Keratinocyte (primary cell): ENCODE results near the gene LARGE1. TPM values are rescaled to one million over a fixed set of nuclear protein-coding genes. Genes with fewer than 3 reads are reported as not detected.

Source experiments
- DNase-seq: peaks from one replicate; pipeline ENCODE4 v3.0.0-alpha.2; 2011; ENCODE audit warnings: low read depth, missing footprints, low spot score
- FAIRE-seq: peaks from 2 replicates; lab custom pipeline; 2011; peaks lifted over from hg19 to GRCh38; lab: Jason Lieb, UNC
- H2AFZ ChIP-seq: 2 replicates; pipeline ENCODE4 v1.6.0; 2012; ENCODE audit warnings: low read length, control low read depth, inconsistent platforms; ENCODE audit not compliant: control insufficient read depth
- H3K27ac ChIP-seq: 2 replicates; pipeline ENCODE4 v1.5.1; 2011; ENCODE audit warnings: low read length; ENCODE audit not compliant: control insufficient read depth, insufficient read depth
- H3K27me3 ChIP-seq: 3 replicates; pipeline ENCODE4 v1.6.0; 2011; ENCODE audit warnings: low read length; ENCODE audit not compliant: control insufficient read depth, insufficient read depth; ENCODE audit errors: extremely low read depth
- H3K36me3 ChIP-seq, 2 experiments: 2 replicates in 1 of 2; 3 replicates in 1 of 2; pipeline ENCODE4 v1.5.1; 2011; ENCODE audit warnings: low read length in 2 of 2, mild to moderate bottlenecking in 1 of 2; ENCODE audit not compliant: control insufficient read depth in 2 of 2, insufficient read depth in 2 of 2; ENCODE audit errors: extremely low read depth in 1 of 2
- H3K4me1 ChIP-seq: 3 replicates; pipeline ENCODE4 v1.5.1; 2011; ENCODE audit warnings: low read length; ENCODE audit not compliant: control insufficient read depth, insufficient read depth; ENCODE audit errors: extremely low read depth
- H3K4me2 ChIP-seq: 3 replicates; pipeline ENCODE4 v1.6.0; 2011; ENCODE audit warnings: low read depth, low read length; ENCODE audit not compliant: control insufficient read depth, insufficient read depth; ENCODE audit errors: extremely low read depth
- H3K4me3 ChIP-seq, 3 experiments: fragments of 200-600 bp in 1 of 3; sonication (generic) in 1 of 3; 2 replicates in 2 of 3; 3 replicates in 1 of 3; pipeline ENCODE4 v1.5.1; 2011 to 2016; ENCODE audit warnings: low read length in 3 of 3, mild to moderate bottlenecking in 3 of 3, control low read depth in 2 of 3, inconsistent platforms in 1 of 3, low read depth in 1 of 3, mixed read lengths in 1 of 3, mixed run types in 1 of 3, moderate library complexity in 1 of 3; ENCODE audit not compliant: control insufficient read depth in 2 of 3, insufficient read depth in 2 of 3; ENCODE audit errors: extremely low read depth in 1 of 3
- H3K79me2 ChIP-seq: 2 replicates; pipeline ENCODE4 v1.6.0; 2012; ENCODE audit warnings: low read length; ENCODE audit not compliant: control insufficient read depth, insufficient read depth
- H3K9ac ChIP-seq: 3 replicates; pipeline ENCODE4 v1.6.0; 2011; ENCODE audit warnings: low read length; ENCODE audit not compliant: control insufficient read depth, insufficient read depth; ENCODE audit errors: extremely low read depth
- H3K9me1 ChIP-seq: 3 replicates; pipeline ENCODE4 v1.6.0; 2011; ENCODE audit warnings: low read length; ENCODE audit not compliant: control insufficient read depth, insufficient read depth; ENCODE audit errors: extremely low read depth
- H3K9me3 ChIP-seq: 2 replicates; pipeline ENCODE4 v1.5.1; 2012; ENCODE audit warnings: low read depth, low read length; ENCODE audit not compliant: control insufficient read depth
- H4K20me1 ChIP-seq: 3 replicates; pipeline ENCODE4 v1.6.0; 2011; ENCODE audit warnings: low read length; ENCODE audit not compliant: control insufficient read depth, insufficient read depth; ENCODE audit errors: extremely low read depth
- CTCF ChIP-seq, 3 experiments: IDR thresholded peaks in 1 of 3; conservative IDR thresholded peaks in 1 of 3; optimal IDR thresholded peaks in 1 of 3; 2 replicates in 2 of 3; 3 replicates in 1 of 3; pipeline versions ENCODE3 to v1.5.1; 2011; ENCODE audit warnings: low read length in 3 of 3, mild to moderate bottlenecking in 3 of 3, moderate library complexity in 2 of 3, control low read depth in 1 of 3, inconsistent platforms in 1 of 3; ENCODE audit not compliant: insufficient read depth in 2 of 3; ENCODE audit errors: extremely low read depth in 1 of 3
- EZH2 ChIP-seq: IDR thresholded peaks from one replicate; pipeline ENCODE4 v1.6.1; 2012; ENCODE audit warnings: inconsistent platforms, mild to moderate bottlenecking, low read length, moderate library complexity
- dilution Hi-C: fragments of 300-500 bp; cut with MboI; formaldehyde crosslinking; loops from one replicate; pipeline ENCODE4 v1.7.0; 2020; ENCODE audit warnings: low sequenced_read_pairs; ENCODE audit not compliant: extremely low pct_ligation_motif_present
- polyA plus RNA-seq, 5 experiments: library from polyadenylated mRNA; depleted of rRNA in 3 of 5; stranded (reverse) in 3 of 5; stranded (forward) in 1 of 5; unstranded in 1 of 5; fragments of >200 nt; gene quantifications; 1 replicate in 1 of 5; 2 replicates in 3 of 5; 3 replicates in 1 of 5; pipeline versions ENCODE4 v1.2.1 to v1.2.3, GENCODE V29; 2011 to 2012; ENCODE audit warnings: missing spikeins in 2 of 5, low read depth in 1 of 5, low replicate concordance in 1 of 5

LARGE1 gene
- polyA plus RNA-seq, 1 donor (not counting 4 experiments of a cell fraction or from before 2014, with no cell fraction given): 4.5 TPM

GRCh38 chr22:33669746-33670145 lies 250.5 kb downstream of the LARGE1 start:
- Histone ChIP-seq H3K9me3 (no peaks in the 10 kb centered on the region), H3K4me2 (no peak overlapping the region), H2AFZ (no peak overlapping the region), H3K79me2 (no peaks in the 10 kb centered on the region), H3K9ac (no peak overlapping the region), H3K4me3 (no peak overlapping the region), H4K20me1 (no peaks in the 10 kb centered on the region), H3K36me3 (no peaks in the 10 kb centered on the region), H3K4me1 (no peaks in the 10 kb centered on the region), H3K9me1 (no peaks in the 10 kb centered on the region), H3K27ac (no peak overlapping the region), H3K27me3 (no peaks in the 10 kb centered on the region)
- dilution Hi-C loops: no loop called here
- TF ChIP-seq CTCF (optimal IDR thresholded peaks at IDR 0.05 in 1 of 3, IDR thresholded peaks at IDR 0.05 in 1 of 3, conservative IDR thresholded peaks at IDR 0.05 in 1 of 3; ENCODE audit: extremely low read depth in 1 of 3, insufficient read depth in 2 of 3, low read length in 3 of 3) (no peak), EZH2 (no peak)
- DNase-seq (no peak), FAIRE-seq (no peak)

DNA sequence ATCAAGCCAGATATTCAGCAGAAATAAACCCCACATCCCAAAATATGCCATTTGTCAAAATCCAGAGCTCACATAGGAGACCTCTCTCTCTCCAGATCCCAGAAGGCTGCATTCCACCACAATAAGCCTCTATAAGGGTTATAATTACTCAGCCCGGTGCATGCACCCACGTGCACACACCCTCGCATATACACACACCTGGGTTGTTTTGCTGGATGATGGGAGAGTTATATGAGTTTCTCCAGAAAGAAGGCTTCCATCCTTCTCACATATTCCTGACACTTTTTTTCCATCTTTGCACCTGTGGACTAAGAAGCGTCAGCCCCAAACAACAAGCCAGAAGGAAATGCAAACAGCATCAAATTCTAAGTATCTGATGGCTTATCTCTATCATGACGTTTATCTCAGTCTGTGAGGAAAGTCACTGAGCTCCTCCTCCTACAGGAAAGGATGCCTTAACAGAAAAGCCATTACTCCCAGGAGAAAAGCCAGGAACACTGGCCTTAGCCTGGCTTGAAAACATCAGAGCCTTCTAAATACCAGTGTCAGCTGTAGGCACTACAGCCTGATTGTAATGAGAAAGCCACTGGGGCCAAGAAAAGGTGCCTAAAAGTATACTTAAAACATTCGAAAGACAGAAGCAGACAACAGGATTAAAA lies 253.2 kb downstream of the LARGE1 start:
- H3K9me3 ChIP-seq: no peaks in the 10 kb centered on the region
- H3K9me1 ChIP-seq: no peaks in the 10 kb centered on the region
- no peaks in the 10 kb centered on the region for H3K27me3 ChIP-seq
- H3K4me2 ChIP-seq: no peak overlapping the region
- FAIRE-seq: no peak
- no peaks in the 10 kb centered on the region for H4K20me1 ChIP-seq
- no peak overlapping the region for H2AFZ ChIP-seq
- H3K4me1 ChIP-seq: no peaks in the 10 kb centered on the region
- dilution Hi-C loops: no loop called here
- H3K79me2 ChIP-seq: no peaks in the 10 kb centered on the region
- H3K27ac ChIP-seq: no peak overlapping the region
- no peak overlapping the region for H3K4me3 ChIP-seq
- H3K9ac ChIP-seq: no peak overlapping the region
- H3K36me3 ChIP-seq: no peaks in the 10 kb centered on the region
- DNase-seq: no peak
- TF ChIP-seq CTCF (optimal IDR thresholded peaks at IDR 0.05 in 1 of 3, IDR thresholded peaks at IDR 0.05 in 1 of 3, conservative IDR thresholded peaks at IDR 0.05 in 1 of 3; ENCODE audit: extremely low read depth in 1 of 3, insufficient read depth in 2 of 3, low read length in 3 of 3): no peak
- TF ChIP-seq EZH2: no peak
